HUES6 (cell line): Measurements from ENCODE around the gene BANF2.

Experiments
- H3K27ac ChIP-seq: 2 replicates; pipeline ENCODE4 v1.7.0; 2013; ENCODE audit warnings: low read depth, mild to moderate bottlenecking, low read length, inconsistent platforms
- H3K27me3 ChIP-seq: 2 replicates; pipeline ENCODE4 v1.6.1; 2013; ENCODE audit warnings: low read length; ENCODE audit not compliant: control insufficient read depth, insufficient read depth
- H3K36me3 ChIP-seq: 2 replicates; pipeline ENCODE4 v1.6.1; 2013; ENCODE audit warnings: low read length; ENCODE audit not compliant: control insufficient read depth, insufficient read depth
- H3K4me1 ChIP-seq: 2 replicates; pipeline ENCODE4 v1.6.1; 2013; ENCODE audit warnings: low read length; ENCODE audit not compliant: control insufficient read depth, insufficient read depth
- H3K4me3 ChIP-seq: 2 replicates; pipeline ENCODE4 v1.5.1; 2013; ENCODE audit warnings: low read depth, low read length
- H3K9ac ChIP-seq: one replicate; pipeline ENCODE4 v1.6.1; 2013; ENCODE audit warnings: mild to moderate bottlenecking, low read length
- H3K9me3 ChIP-seq: 2 replicates; pipeline ENCODE4 v1.6.1; 2013; ENCODE audit warnings: low read depth, low read length; ENCODE audit not compliant: control insufficient read depth, insufficient read depth

The BANF2 gene

GRCh38 chr20:17751640-17752039, 51.9 kb downstream of the BANF2 start:
- Histone ChIP-seq H3K36me3 (no peaks in the 10 kb centered on the region), H3K4me1 (peaks cover 24% of the 10 kb centered on the region), H3K9me3 (peaks cover 8% of the 10 kb centered on the region; the same call in 1 of the 2 replicates), H3K9ac (no peak overlapping the region), H3K27ac (no peak overlapping the region), H3K4me3 (no peak overlapping the region), H3K27me3 (0 out of 2 replicates have a peak, but pooled peaks cover 3% of the 10 kb centered on the region)

GRCh38 chr20:17752459-17752858, 52.7 kb downstream of the BANF2 start:
- H3K27ac ChIP-seq: no peak overlapping the region
- H3K27me3 ChIP-seq: 0 out of 2 replicates have a peak, but pooled peaks cover 3% of the 10 kb centered on the region
- H3K4me1 ChIP-seq: peaks cover 24% of the 10 kb centered on the region
- H3K9me3 ChIP-seq: peaks cover 8% of the 10 kb centered on the region; the same call in 1 of the 2 replicates
- H3K4me3 ChIP-seq: peak overlapping the region; percentile 12; the same call in 1 of the 2 replicates
- H3K36me3 ChIP-seq: no peaks in the 10 kb centered on the region
- H3K9ac ChIP-seq: peak overlapping the region; percentile 6

- Histone ChIP-seq H3K4me1 (peaks cover 24% of the 10 kb centered on the region), H3K4me3 (no peak overlapping the region), H3K27me3 (0 out of 2 replicates have a peak, but pooled peaks cover 3% of the 10 kb centered on the region)
These were observed 53.8 kb downstream of the BANF2 start for GRCh38 chr20:17753516-17753915.

GRCh38 chr20:17756529-17756928, 56.8 kb downstream of the BANF2 start:
- H3K27me3 ChIP-seq: 0 out of 2 replicates have a peak, but pooled peaks cover 3% of the 10 kb centered on the region
- H3K27ac ChIP-seq: no peak overlapping the region
- H3K9ac ChIP-seq: no peak overlapping the region
- peaks cover 18% of the 10 kb centered on the region for H3K9me3 ChIP-seq
- H3K36me3 ChIP-seq: no peaks in the 10 kb centered on the region
- H3K4me1 ChIP-seq: peaks cover 18% of the 10 kb centered on the region
- H3K4me3 ChIP-seq: no peak overlapping the region

More at GRCh38 chr20:17753516-17753915, 53.8 kb downstream of the BANF2 start:
- H3K36me3 ChIP-seq: no peaks in the 10 kb centered on the region
- no peak overlapping the region for H3K9ac ChIP-seq
- H3K27ac ChIP-seq: no peak overlapping the region
- H3K9me3 ChIP-seq: peaks cover 15% of the 10 kb centered on the region

GRCh38 chr20:17757496-17757895, 57.7 kb downstream of the BANF2 start:
- Histone ChIP-seq H3K4me3 (no peak overlapping the region), H3K9me3 (peaks cover 18% of the 10 kb centered on the region), H3K4me1 (peaks cover 11% of the 10 kb centered on the region), H3K27ac (no peak overlapping the region), H3K9ac (no peak overlapping the region), H3K36me3 (no peaks in the 10 kb centered on the region), H3K27me3 (0 out of 2 replicates have a peak, but pooled peaks cover 3% of the 10 kb centered on the region)

- Histone ChIP-seq H3K4me1 (peaks cover 11% of the 10 kb centered on the region), H3K9ac (no peak overlapping the region), H3K27me3 (0 out of 2 replicates have a peak, but pooled peaks cover 3% of the 10 kb centered on the region), H3K4me3 (no peak overlapping the region), H3K9me3 (peaks cover 18% of the 10 kb centered on the region), H3K27ac (no peak overlapping the region), H3K36me3 (no peaks in the 10 kb centered on the region)
These were observed 58.2 kb downstream of the BANF2 start for GRCh38 chr20:17758010-17758409.

GRCh38 chr20:17758512-17758911, 58.7 kb downstream of the BANF2 start:
- peaks cover 12% of the 10 kb centered on the region for H3K4me1 ChIP-seq
- 0 out of 2 replicates have a peak, but pooled peaks cover 3% of the 10 kb centered on the region for H3K27me3 ChIP-seq
- no peaks in the 10 kb centered on the region for H3K36me3 ChIP-seq
- H3K27ac ChIP-seq: no peak overlapping the region
- H3K9ac ChIP-seq: no peak overlapping the region
- no peak overlapping the region for H3K4me3 ChIP-seq
- H3K9me3 ChIP-seq: peaks cover 16% of the 10 kb centered on the region

- Histone ChIP-seq H3K9ac (no peak overlapping the region), H3K4me1 (peaks cover 12% of the 10 kb centered on the region), H3K27ac (no peak overlapping the region), H3K9me3 (peaks cover 11% of the 10 kb centered on the region), H3K27me3 (no peaks in the 10 kb centered on the region), H3K4me3 (no peak overlapping the region), H3K36me3 (no peaks in the 10 kb centered on the region)
These were observed 59.7 kb downstream of the BANF2 start for GRCh38 chr20:17759449-17759848.

GRCh38 chr20:17761604-17762003, 61.8 kb downstream of the BANF2 start:
- H3K36me3 ChIP-seq: no peaks in the 10 kb centered on the region

GRCh38 chr20:17762243-17762872, 62.6 kb downstream of the BANF2 start:
- Histone ChIP-seq H3K36me3 (no peaks in the 10 kb centered on the region), H3K9me3 (peaks cover 10% of the 10 kb centered on the region), H3K4me1 (peaks cover 12% of the 10 kb centered on the region), H3K27me3 (no peaks in the 10 kb centered on the region), H3K4me3 (no peak overlapping the region), H3K27ac (no peak overlapping the region), H3K9ac (no peak overlapping the region)

More at GRCh38 chr20:17761604-17762003, 61.8 kb downstream of the BANF2 start:
- Histone ChIP-seq H3K27ac (no peak overlapping the region), H3K4me1 (peaks cover 12% of the 10 kb centered on the region), H3K27me3 (no peaks in the 10 kb centered on the region), H3K4me3 (no peak overlapping the region), H3K9ac (no peak overlapping the region), H3K9me3 (peaks cover 10% of the 10 kb centered on the region)

- peaks cover 12% of the 10 kb centered on the region for H3K4me1 ChIP-seq
- no peaks in the 10 kb centered on the region for H3K36me3 ChIP-seq
- H3K27ac ChIP-seq: no peak overlapping the region
- no peaks in the 10 kb centered on the region for H3K27me3 ChIP-seq
- H3K9ac ChIP-seq: no peak overlapping the region
- H3K4me3 ChIP-seq: no peak overlapping the region
- H3K9me3 ChIP-seq: peaks cover 9% of the 10 kb centered on the region
These were observed 63.2 kb downstream of the BANF2 start for GRCh38 chr20:17762873-17763557.
